Thoracic aorta (tissue), 2 donors: Measurements from ENCODE around the gene PERM1. TPM values are rescaled to one million over a fixed set of nuclear protein-coding genes. Genes with fewer than 3 reads are reported as not detected.

Experiments
- ATAC-seq: fragments of 150-250 bp; one replicate; pipeline ENCODE4 v1.8.0; 2017; ENCODE audit warnings: low read depth; ENCODE audit not compliant: insufficient number of reproducible peaks, low FRiP score
- DNase-seq: peaks from one replicate; pipeline ENCODE4 v3.0.0-alpha.2; 2020; ENCODE audit warnings: low spot score
- H3K27ac ChIP-seq, 2 donors: fragments of 200-600 bp; sonication (generic); 1 replicate in 1 of 2; 2 replicates in 1 of 2; pipeline ENCODE4 v1.5.1; 2016; ENCODE audit warnings: mild to moderate bottlenecking in 2 of 2, moderate library complexity in 2 of 2
- H3K27me3 ChIP-seq: fragments of 200-600 bp; sonication (generic); replicated peaks from 2 replicates; pipeline ENCODE4 v1.6.0; 2016; ENCODE audit warnings: mild to moderate bottlenecking; ENCODE audit not compliant: insufficient read depth
- H3K36me3 ChIP-seq: fragments of 200-600 bp; sonication (generic); one replicate; pipeline ENCODE4 v1.5.1; 2016
- H3K4me1 ChIP-seq, 2 donors: fragments of 200-600 bp; sonication (generic); 1 replicate in 1 of 2; 2 replicates in 1 of 2; pipeline versions ENCODE4 v1.5.1 to v1.6.0; 2016; ENCODE audit warnings: low read depth in 2 of 2, mild to moderate bottlenecking in 1 of 2; ENCODE audit not compliant: control insufficient read depth in 1 of 2
- H3K4me3 ChIP-seq: fragments of 200-600 bp; sonication (generic); 2 replicates; pipeline ENCODE4 v1.5.1; 2016; ENCODE audit warnings: mild to moderate bottlenecking
- H3K9me3 ChIP-seq: fragments of 200-600 bp; sonication (generic); 2 replicates; pipeline ENCODE4 v1.5.1; 2016
- total RNA-seq, 2 donors: library from RNA; depleted of rRNA; stranded (reverse); fragments of >200 nt; gene quantifications; one replicate each; pipeline versions ENCODE4 v1.1.0 to v1.2.3, GENCODE V29; 2016
- TF ChIP-seq, protein P1 (sequence below): fragments of 200-600 bp; sonication (generic); IDR thresholded peaks from one replicate; pipeline ENCODE4 v1.5.1; 2019; ENCODE audit warnings: antibody characterized with exemption

PERM1 gene
- total RNA-seq, 2 donors from 2014 or later = 0.54 to 0.99 TPM

DNA sequence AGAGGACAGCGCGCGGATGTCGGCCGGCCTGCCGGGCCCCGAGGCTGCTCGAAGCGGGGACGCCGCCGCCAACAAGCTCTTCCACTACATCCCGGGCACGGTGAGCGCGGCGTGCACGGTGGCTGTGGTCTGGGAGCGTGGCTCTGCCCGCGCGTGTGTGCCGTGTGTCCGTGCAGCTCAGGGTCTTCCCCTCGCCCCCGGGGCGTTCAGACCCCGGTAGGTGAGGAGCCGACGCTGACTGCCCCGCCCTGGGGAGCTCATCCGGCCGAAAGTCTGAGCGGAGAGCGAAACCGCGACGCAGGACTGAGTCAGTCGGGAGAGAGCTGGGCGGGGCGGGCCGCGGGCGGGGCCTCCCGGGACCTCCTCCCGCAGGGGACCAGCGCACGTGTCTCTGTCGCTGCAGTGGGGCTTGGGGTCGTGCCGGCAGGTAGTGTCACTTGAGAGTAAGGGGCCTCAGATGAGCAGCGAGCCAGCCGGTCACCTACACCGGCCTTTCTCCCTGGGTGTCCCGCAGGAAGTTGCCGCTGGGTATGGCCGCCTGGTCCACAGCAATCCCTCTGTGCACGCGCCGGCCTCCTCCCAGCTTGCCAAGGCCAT, 15.1 kb downstream of the PERM1 start:
- H3K36me3 ChIP-seq = no peaks in the 10 kb centered on the region
- H3K9me3 ChIP-seq = no peaks in the 10 kb centered on the region
- peaks cover 1% of the 10 kb centered on the region for H3K27me3 ChIP-seq
- TF ChIP-seq, protein P1, sequence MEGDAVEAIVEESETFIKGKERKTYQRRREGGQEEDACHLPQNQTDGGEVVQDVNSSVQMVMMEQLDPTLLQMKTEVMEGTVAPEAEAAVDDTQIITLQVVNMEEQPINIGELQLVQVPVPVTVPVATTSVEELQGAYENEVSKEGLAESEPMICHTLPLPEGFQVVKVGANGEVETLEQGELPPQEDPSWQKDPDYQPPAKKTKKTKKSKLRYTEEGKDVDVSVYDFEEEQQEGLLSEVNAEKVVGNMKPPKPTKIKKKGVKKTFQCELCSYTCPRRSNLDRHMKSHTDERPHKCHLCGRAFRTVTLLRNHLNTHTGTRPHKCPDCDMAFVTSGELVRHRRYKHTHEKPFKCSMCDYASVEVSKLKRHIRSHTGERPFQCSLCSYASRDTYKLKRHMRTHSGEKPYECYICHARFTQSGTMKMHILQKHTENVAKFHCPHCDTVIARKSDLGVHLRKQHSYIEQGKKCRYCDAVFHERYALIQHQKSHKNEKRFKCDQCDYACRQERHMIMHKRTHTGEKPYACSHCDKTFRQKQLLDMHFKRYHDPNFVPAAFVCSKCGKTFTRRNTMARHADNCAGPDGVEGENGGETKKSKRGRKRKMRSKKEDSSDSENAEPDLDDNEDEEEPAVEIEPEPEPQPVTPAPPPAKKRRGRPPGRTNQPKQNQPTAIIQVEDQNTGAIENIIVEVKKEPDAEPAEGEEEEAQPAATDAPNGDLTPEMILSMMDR = no peak
- H3K4me1 ChIP-seq = peaks cover 6 to 9% of the 10 kb centered on the region in 2 donors
- H3K27ac ChIP-seq = peak overlapping the region in 1 of 2 donors; percentile 48
- DNase-seq (no peak), ATAC-seq (no peak)
- H3K4me3 ChIP-seq = peak overlapping the region; percentile 92

DNA sequence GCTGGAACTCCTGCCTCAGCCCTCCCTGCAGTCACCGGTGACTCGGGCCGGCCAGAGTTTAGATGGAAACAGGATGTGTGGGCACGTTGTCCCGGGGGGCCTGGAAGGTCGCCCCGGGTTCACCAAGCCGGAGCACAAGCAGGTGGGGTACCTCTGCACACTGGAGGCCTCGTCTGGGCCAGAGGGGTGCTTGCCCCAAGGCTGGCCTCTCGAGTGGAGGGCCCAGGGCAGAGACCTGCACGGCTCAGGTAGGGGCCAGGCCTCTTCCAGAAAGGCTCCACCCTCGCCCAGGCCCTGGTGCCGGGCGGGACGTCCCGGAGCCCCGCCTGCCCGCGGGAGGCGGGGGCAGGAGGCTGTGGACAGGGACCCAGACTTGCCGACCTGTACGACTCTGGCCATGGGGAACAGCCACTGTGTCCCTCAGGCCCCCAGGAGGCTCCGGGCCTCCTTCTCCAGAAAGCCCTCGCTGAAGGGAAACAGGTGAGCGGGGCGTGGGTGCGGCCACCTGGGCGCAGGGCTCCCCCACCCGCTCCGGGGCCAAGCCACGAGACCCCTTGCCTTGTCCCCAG, 15.7 kb downstream of the PERM1 start, which contains the start of gene PLEKHN1:
Gene PLEKHN1 (plus strand): TSS at position 348 of the 569 bp plus-strand sequence. CDS start 50 bp downstream, at position 398.
- TF ChIP-seq, protein P1 = no peak
- ATAC-seq (no peak), DNase-seq (no peak)
- peak within 1 kb of the TSS; percentile 92 for H3K4me3 ChIP-seq
- peak within 1 kb of the TSS in 1 of 2 donors; percentile 48 for H3K27ac ChIP-seq
- H3K4me1 ChIP-seq = peaks cover 6 to 14% of the 10 kb centered on the region in 2 donors
- no peaks in the 10 kb centered on the region for H3K9me3 ChIP-seq
- H3K27me3 ChIP-seq = no peaks in the 10 kb centered on the region
- H3K36me3 ChIP-seq = no peaks in the 10 kb centered on the region

DNA sequence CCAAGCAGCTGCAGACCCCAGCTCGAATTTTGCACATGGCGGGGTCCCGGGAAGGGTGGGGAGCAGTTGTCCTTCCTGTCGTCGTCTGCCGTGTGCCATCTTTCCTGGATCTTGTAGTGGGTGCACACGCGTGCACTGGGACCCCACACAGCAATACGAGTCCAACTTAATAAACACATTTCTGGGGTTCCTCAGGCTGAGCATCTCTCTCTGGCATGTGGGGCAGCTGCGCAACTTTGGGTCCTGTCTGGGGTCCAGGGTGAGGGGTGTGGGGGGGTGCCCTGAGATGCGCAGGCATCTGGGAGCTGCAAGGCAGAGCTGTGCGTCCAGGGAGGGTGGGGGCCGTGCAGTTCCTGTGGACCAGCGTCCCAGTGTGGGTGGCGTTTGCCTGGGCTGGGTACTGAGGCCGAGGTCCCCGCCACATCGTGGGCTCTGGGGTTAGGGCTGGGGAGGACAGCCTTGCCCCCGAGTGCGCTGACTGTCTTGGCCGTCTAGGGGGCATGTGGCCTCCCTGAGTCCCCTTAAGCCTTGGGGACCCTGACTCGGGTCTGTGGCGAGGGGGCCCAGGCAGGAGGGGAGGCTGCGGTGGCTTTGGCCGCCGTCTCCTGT, 16.3 kb downstream of the PERM1 start:
- ATAC-seq (no peak), DNase-seq (no peak)
- TF ChIP-seq, protein P1 = no peak
- peak overlapping the region; percentile 92 for H3K4me3 ChIP-seq
- no peaks in the 10 kb centered on the region for H3K36me3 ChIP-seq
- no peak overlapping the region for H3K27ac ChIP-seq
- no peaks in the 10 kb centered on the region for H3K9me3 ChIP-seq
- no peaks in the 10 kb centered on the region for H3K27me3 ChIP-seq
- H3K4me1 ChIP-seq = peaks cover 6 to 16% of the 10 kb centered on the region in 2 donors

DNA sequence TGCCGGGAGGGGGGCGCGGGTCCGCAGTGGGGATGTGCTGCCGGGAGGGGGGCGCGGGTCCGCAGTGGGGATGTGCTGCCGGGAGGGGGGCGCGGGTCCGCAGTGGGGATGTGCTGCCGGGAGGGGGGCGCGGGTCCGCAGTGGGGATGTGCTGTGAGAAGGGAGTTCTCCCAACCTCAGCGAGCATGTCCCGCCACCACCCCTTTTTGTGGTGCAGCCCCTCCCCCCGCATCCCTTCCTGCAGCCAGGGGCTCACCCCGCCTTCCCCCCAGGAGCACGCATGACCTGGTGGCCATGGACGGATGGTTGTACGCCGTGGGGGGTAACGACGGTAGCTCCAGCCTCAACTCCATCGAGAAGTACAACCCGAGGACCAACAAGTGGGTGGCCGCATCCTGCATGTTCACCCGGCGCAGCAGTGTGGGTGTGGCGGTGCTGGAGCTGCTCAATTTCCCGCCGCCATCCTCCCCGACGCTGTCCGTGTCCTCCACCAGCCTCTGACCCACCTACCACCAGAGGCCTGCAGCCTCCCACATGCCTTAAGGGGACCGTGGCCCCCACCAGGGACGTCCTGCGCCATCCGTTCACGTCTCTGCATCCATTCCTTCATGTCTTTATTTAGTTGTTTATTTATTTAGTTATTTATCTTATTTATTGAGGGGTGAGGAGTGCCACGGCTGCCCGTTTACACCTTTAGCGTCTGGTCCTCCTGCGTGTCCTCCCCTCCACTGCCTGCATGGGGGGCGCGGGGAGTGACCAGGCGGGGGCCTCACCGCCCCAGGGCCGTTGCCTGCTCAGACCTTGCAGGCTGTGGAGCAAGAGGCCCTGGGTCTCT, 17.0 kb downstream of the PERM1 start:
- no peak for ATAC-seq
- Histone ChIP-seq H3K4me1 (peaks cover 9 to 19% of the 10 kb centered on the region in 2 donors), H3K9me3 (no peaks in the 10 kb centered on the region), H3K27me3 (no peaks in the 10 kb centered on the region), H3K27ac (no peak overlapping the region), H3K36me3 (no peaks in the 10 kb centered on the region), H3K4me3 (no peak overlapping the region)
- TF ChIP-seq, protein P1 = no peak
- no peak for DNase-seq
